Adipocyte (in vitro differentiated cells): ENCODE measurements around the gene USP12.

Experiments used
- DNase-seq: peaks from one replicate; pipeline ENCODE4 v3.0.0-alpha.2; 2015; ENCODE audit warnings: low read depth
- H3K27me3 ChIP-seq: replicated peaks from 2 replicates; pipeline ENCODE4 v1.7.0; 2013; ENCODE audit warnings: mild to moderate bottlenecking, low read length, moderate library complexity; ENCODE audit not compliant: control insufficient read depth, insufficient read depth
- H3K36me3 ChIP-seq: 2 replicates; pipeline ENCODE4 v1.7.0; 2013; ENCODE audit warnings: low read length, mild to moderate bottlenecking, moderate library complexity; ENCODE audit not compliant: control insufficient read depth, insufficient read depth, severe bottlenecking
- H3K4me1 ChIP-seq: 2 replicates; pipeline ENCODE4 v1.7.0; 2013; ENCODE audit warnings: mild to moderate bottlenecking, low read length, moderate library complexity; ENCODE audit not compliant: control insufficient read depth, insufficient read depth
- H3K4me3 ChIP-seq: 2 replicates; pipeline ENCODE4 v1.7.0; 2013; ENCODE audit warnings: mild to moderate bottlenecking, low read length, moderate library complexity
- H3K9ac ChIP-seq: 2 replicates; pipeline ENCODE4 v1.7.0; 2013; ENCODE audit warnings: mild to moderate bottlenecking, low read length, moderate library complexity
- H3K9me3 ChIP-seq: 2 replicates; pipeline ENCODE4 v1.7.0; 2013; ENCODE audit warnings: mild to moderate bottlenecking, low read length, moderate library complexity; ENCODE audit not compliant: control insufficient read depth

Gene USP12

DNA sequence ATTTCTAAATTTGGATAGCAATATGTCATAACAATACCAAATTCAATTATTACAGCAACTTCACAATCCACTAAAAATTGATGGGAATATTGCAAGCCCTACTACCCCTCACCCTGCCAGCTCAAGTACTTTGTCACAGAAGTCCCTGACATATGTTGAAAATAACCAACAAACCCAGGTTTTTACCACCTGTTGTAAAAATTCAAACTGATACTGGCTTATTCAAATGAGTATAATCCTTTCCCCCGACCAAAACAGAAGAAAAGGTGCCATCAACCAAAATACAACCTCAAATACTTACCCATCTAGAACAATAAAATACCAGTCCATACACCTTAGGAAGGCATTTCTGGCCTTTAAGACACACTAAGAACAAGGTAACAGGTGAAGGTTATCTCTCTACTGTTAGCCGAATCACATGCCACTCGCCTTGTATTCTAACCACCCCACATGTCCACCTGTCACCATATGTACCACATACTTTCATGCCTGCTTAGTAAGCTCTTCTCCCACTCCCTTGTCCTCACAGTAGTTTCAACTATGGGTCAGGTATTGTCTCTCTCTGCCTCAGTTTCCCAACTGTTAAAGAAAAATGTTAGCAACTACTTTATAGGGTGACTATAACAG lies 53.1 kb downstream of the USP12 start:
- DNase-seq = no peak
- no peak overlapping the region for H3K9ac ChIP-seq
- no peak overlapping the region for H3K4me3 ChIP-seq
- peaks cover 21% of the 10 kb centered on the region for H3K4me1 ChIP-seq
- peaks cover 8% of the 10 kb centered on the region for H3K36me3 ChIP-seq
- no peaks in the 10 kb centered on the region for H3K27me3 ChIP-seq
- H3K9me3 ChIP-seq = no peaks in the 10 kb centered on the region

DNA sequence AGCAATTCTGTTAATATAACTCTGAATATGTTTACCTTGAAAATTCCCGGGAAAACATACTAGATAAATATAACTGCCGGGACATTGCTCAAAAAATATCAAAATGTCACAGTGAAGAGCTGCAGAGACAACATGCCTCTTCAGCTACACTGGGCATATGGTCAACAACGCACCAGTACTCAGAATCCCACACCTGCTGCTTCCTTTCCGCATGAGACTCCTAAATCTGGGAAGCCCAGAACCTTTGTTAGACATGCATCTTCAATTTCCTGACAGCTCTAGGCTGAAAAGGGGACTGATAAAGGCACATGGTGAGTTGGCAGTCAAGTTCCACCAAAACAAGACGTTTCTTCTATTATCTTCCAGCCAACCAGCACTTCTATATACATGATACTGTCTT lies 53.7 kb downstream of the USP12 start:
- H3K9ac ChIP-seq = no peak overlapping the region
- no peaks in the 10 kb centered on the region for H3K9me3 ChIP-seq
- H3K36me3 ChIP-seq = peaks cover 13% of the 10 kb centered on the region
- H3K4me3 ChIP-seq = no peak overlapping the region
- no peak for DNase-seq
- no peaks in the 10 kb centered on the region for H3K27me3 ChIP-seq
- H3K4me1 ChIP-seq = peaks cover 21% of the 10 kb centered on the region

DNA sequence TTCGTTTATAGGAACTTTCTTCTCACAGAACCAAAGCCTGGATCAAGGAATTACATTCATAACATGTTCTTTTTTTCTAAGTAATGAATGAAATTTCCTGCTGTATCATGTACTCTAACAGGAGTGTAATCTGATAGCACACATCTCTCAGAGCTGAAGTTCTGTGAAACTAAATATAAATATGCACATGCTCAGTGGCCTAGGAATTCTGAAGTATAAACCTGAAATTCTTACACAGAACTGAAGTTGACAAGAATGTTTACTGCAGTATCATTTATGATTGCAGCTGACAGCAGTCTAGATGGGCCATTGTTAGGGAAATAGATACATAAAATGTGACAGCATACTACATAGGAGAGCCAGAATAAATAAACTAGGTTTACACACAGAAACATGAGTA lies 54.5 kb downstream of the USP12 start:
- peaks cover 21% of the 10 kb centered on the region for H3K4me1 ChIP-seq
- no peaks in the 10 kb centered on the region for H3K9me3 ChIP-seq
- DNase-seq = peak; percentile 75
- H3K27me3 ChIP-seq = no peaks in the 10 kb centered on the region
- no peak overlapping the region for H3K4me3 ChIP-seq
- H3K9ac ChIP-seq = no peak overlapping the region
- H3K36me3 ChIP-seq = peaks cover 17% of the 10 kb centered on the region

DNA sequence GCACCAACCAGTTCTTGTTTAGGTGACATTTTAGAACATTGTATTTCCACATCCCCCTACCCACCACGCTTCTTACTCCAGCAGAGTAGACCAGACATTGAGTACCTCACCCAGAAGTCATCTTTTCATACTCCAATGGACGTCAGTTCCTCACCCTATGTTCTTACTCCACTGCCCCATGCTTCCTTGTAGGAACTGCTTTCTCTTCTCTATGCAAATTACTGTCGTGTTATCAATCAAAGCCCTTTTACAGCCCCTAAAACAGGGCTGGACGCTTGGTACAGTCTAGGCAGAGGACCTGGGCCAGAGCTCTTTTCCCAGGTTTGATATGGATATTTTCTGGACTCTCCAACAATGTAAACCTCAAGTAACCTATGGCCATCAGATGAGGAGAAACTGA lies 58.2 kb downstream of the USP12 start:
- no peaks in the 10 kb centered on the region for H3K4me1 ChIP-seq
- no peak for DNase-seq
- no peak overlapping the region for H3K9ac ChIP-seq
- no peaks in the 10 kb centered on the region for H3K9me3 ChIP-seq
- no peaks in the 10 kb centered on the region for H3K27me3 ChIP-seq
- peaks cover 17% of the 10 kb centered on the region for H3K36me3 ChIP-seq
- H3K4me3 ChIP-seq = no peak overlapping the region

DNA sequence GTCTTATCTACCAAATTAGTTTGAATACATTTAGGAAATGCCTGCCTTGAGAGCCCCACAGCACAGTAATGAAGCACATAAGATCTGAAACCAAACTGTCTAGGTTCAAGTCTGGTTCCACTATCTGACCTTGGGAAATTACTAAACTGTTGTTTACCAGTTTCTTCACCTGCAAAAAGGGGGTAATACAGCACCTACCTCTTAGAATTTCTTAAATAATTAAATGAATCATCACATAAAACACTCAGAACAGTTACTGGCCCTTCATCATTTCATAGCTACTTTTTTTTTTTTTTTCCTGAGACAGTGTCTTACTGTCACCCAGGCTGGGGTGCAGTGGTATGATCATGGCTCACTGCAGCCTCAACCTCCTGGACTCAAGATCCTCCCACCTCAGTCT lies 59.6 kb downstream of the USP12 start:
- H3K9me3 ChIP-seq = no peaks in the 10 kb centered on the region
- H3K4me1 ChIP-seq = no peaks in the 10 kb centered on the region
- H3K9ac ChIP-seq = no peak overlapping the region
- peaks cover 17% of the 10 kb centered on the region for H3K36me3 ChIP-seq
- DNase-seq = no peak
- no peak overlapping the region for H3K4me3 ChIP-seq
- H3K27me3 ChIP-seq = no peaks in the 10 kb centered on the region

DNA sequence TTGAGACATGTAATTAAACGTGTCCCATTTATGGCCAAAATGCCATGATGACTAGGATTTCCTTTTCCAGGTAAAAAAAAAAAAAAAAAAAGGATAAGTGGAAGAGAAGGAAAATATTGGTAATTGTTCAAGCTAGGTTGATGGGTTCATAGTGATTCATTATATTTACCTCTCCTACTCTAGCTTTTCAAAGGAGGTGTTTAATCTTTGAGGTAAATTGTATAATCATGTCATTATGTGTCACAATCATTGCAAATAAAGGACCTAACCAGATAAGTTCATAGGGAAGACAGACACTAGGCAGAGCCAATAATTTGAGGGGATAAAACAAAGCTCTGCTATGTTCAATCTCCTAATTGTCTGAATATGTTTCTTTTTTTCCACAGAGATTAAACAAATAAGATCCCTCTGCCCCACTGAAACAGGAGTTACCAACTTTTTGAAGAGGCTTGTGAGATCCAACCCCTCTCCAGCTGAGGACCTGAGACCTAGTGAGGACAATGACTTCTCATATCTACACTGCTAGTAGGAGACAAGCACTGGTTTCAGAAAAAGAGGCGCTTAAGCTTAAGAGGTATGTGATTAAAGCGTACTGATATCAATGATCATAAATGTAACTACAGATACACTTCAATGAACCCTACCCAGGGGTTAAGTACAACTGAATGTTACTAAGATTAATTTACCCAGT lies 61.4 kb downstream of the USP12 start:
- no peak overlapping the region for H3K9ac ChIP-seq
- DNase-seq = no peak
- H3K36me3 ChIP-seq = peaks cover 15% of the 10 kb centered on the region
- H3K4me3 ChIP-seq = no peak overlapping the region
- H3K9me3 ChIP-seq = no peaks in the 10 kb centered on the region
- no peaks in the 10 kb centered on the region for H3K4me1 ChIP-seq
- no peaks in the 10 kb centered on the region for H3K27me3 ChIP-seq

DNA sequence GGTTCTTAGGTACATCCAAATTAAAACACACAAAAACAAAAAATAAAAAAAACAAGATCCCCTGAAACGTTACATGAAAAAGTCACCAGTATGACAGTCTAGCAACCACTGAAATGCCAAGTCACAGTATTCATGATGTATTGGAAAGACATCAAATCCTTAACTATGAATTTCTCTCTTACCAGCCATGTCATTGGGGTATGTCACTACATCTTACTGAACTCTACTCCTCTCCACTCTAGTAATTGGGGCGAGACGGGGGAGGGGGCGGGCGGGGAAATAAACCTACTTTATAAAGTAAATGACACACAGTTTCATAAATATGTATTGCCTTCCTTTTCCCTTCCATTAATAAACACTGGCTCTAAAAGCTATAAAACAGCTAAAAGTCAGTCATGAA lies 65.5 kb downstream of the USP12 start:
- H3K9ac ChIP-seq = no peak overlapping the region
- H3K27me3 ChIP-seq = no peaks in the 10 kb centered on the region
- peaks cover 12% of the 10 kb centered on the region for H3K36me3 ChIP-seq
- DNase-seq = no peak
- H3K4me1 ChIP-seq = no peaks in the 10 kb centered on the region
- H3K9me3 ChIP-seq = no peaks in the 10 kb centered on the region
- no peak overlapping the region for H3K4me3 ChIP-seq

DNA sequence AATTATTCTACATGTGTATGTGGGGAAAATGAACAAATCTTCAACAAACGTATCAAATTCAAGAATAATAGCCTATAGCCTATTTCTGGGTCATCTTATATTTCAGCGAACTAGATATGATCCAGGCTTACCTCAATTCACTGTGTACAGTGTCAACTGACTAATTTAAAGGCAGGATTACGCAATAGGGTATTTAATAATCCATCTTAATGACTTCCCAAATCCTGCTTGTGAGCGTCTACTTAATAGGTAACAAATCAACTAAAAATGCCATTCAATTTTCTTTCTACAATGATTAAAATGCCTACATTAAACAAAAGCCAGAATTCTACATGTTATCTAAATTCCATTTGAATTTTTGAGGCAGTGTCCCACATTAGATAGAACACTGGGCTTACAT lies 67.0 kb downstream of the USP12 start:
- Histone ChIP-seq H3K9me3 (no peaks in the 10 kb centered on the region), H3K27me3 (no peaks in the 10 kb centered on the region), H3K36me3 (peaks cover 12% of the 10 kb centered on the region), H3K4me1 (no peaks in the 10 kb centered on the region), H3K4me3 (no peak overlapping the region), H3K9ac (no peak overlapping the region)
- DNase-seq = no peak

DNA sequence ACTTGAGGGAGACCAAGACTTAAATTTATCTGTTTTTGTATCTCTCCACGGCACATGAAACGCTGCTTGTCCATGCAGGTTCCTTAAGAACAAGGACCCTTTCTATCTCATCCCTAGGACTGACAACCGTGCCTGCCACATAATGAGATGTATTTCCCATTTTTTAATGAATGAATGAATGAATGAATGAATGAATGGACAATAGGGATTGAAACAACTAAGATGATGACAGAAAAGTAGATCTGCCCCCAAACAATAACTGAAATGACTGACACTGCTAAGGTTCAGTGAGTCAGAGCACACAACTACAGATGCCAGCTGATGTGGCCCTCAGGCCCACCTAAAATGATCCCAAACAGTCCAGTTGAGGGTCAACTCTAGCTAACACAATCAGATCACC lies 69.8 kb downstream of the USP12 start:
- H3K36me3 ChIP-seq = peaks cover 12% of the 10 kb centered on the region
- H3K27me3 ChIP-seq = no peaks in the 10 kb centered on the region
- no peak overlapping the region for H3K4me3 ChIP-seq
- no peak for DNase-seq
- H3K9me3 ChIP-seq = no peaks in the 10 kb centered on the region
- no peak overlapping the region for H3K9ac ChIP-seq
- H3K4me1 ChIP-seq = no peaks in the 10 kb centered on the region

DNA sequence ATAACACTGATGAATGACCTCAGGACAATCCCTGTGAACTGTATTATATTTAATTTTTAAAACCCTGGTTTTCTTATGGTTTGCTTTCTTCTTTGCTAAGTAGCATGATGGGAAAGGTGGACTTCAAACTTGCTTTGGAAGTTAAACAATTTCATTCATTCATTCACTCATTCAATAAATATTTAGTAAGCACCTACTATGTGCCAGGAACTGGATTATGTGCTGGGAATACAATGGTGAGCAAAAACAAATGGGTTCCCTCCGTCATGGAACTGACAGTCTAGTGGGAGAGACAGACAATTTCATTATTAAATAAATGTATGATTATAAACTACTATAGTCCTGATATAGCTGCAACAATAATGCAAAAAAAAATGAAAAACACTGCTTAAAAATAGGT lies 70.3 kb downstream of the USP12 start:
- Histone ChIP-seq H3K4me3 (no peak overlapping the region), H3K9ac (no peak overlapping the region), H3K4me1 (no peaks in the 10 kb centered on the region), H3K27me3 (no peaks in the 10 kb centered on the region), H3K36me3 (peaks cover 12% of the 10 kb centered on the region), H3K9me3 (no peaks in the 10 kb centered on the region)
- no peak for DNase-seq

DNA sequence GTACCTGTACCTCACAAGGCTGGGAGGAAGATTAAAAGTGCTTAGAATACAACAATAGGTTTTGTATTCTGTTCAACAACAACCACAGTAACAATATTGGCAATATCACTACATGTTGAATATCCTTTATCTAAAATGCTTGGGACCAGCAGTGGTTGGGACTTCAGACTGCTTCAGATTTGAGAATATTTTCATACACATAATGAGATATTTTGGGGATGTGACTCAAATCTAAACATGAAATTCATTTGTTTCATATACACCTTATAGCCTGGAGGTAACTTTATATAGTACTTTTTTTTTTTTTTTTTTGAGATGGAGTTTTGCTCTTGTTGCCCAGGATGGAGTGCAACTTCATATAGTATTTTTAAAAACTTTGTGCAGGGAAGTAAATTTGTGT lies 73.9 kb downstream of the USP12 start:
- no peak for DNase-seq
- Histone ChIP-seq H3K9me3 (no peaks in the 10 kb centered on the region), H3K36me3 (peaks cover 29% of the 10 kb centered on the region), H3K27me3 (no peaks in the 10 kb centered on the region), H3K4me1 (no peaks in the 10 kb centered on the region), H3K4me3 (no peak overlapping the region), H3K9ac (no peak overlapping the region)

DNA sequence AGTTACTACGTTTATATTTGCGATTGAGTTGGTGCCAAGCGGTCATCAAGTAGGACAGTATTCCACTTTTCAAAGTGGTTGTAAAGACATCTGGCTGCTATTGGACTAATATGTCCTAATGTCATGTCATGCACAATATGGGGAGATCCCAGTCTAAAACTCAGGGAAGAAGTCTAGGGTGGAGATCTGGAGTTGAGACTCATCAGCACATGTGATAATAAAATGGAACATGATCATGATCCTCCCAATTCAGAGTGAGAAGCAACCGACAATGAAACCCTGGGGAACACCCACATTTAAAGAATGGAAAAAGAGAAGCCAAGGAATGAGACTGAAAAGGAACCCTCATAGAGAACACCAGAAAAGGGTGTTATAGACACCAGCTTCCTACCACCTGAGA lies 80.2 kb downstream of the USP12 start:
- Histone ChIP-seq H3K4me1 (no peaks in the 10 kb centered on the region), H3K4me3 (no peak overlapping the region), H3K9ac (no peak overlapping the region), H3K9me3 (no peaks in the 10 kb centered on the region), H3K27me3 (no peaks in the 10 kb centered on the region), H3K36me3 (peaks cover 48% of the 10 kb centered on the region)
- no peak for DNase-seq
